ENCODE measurements around the gene PLK2. TPM values are rescaled to one million over a fixed set of nuclear protein-coding genes. Genes with fewer than 3 reads are reported as not detected.

PLK2 gene
- total and polyA plus RNA-seq, 2 of the 8 experiments (the other 6 are each of a cell fraction or from before 2014, with no cell fraction given), result 5.8 to 20.6 TPM

- TF ChIP-seq, protein P1, sequence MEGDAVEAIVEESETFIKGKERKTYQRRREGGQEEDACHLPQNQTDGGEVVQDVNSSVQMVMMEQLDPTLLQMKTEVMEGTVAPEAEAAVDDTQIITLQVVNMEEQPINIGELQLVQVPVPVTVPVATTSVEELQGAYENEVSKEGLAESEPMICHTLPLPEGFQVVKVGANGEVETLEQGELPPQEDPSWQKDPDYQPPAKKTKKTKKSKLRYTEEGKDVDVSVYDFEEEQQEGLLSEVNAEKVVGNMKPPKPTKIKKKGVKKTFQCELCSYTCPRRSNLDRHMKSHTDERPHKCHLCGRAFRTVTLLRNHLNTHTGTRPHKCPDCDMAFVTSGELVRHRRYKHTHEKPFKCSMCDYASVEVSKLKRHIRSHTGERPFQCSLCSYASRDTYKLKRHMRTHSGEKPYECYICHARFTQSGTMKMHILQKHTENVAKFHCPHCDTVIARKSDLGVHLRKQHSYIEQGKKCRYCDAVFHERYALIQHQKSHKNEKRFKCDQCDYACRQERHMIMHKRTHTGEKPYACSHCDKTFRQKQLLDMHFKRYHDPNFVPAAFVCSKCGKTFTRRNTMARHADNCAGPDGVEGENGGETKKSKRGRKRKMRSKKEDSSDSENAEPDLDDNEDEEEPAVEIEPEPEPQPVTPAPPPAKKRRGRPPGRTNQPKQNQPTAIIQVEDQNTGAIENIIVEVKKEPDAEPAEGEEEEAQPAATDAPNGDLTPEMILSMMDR (IDR thresholded peaks at IDR 0.05; ENCODE audit: control extremely low read depth in 1 of 3, insufficient read depth in 1 of 3, low read depth in 1 of 3, low read length in 3 of 3), result no peak
- TF ChIP-seq GTF2F1 (IDR thresholded peaks at IDR 0.05; ENCODE audit: borderline replicate concordance, low read depth, low read length) (no peak), BCL11A (IDR thresholded peaks at IDR 0.05; ENCODE audit: low read depth in 2 of 2, low read length in 2 of 2) (no peak), MAX (IDR thresholded peaks at IDR 0.05) (no peak), POLR2AphosphoS5 (IDR thresholded peaks at IDR 0.05; ENCODE audit: low read depth, low read length) (no peak)
Observed at GRCh38 chr5:58458743-58459145, 1.1 kb downstream of the PLK2 start (continued).
